ENCODE data around the gene SH2D2A.

SH2D2A gene

GRCh38 chr1:156816561-156817328 lies at the start of gene SH2D2A:
Gene SH2D2A, minus strand, starts transcription at chr1:156816848. Its CDS starts 140 bp downstream, at chr1:156816708.
- DNase-seq (ENCODE audit: low read depth, low spot score): peak; percentile 89

DNA sequence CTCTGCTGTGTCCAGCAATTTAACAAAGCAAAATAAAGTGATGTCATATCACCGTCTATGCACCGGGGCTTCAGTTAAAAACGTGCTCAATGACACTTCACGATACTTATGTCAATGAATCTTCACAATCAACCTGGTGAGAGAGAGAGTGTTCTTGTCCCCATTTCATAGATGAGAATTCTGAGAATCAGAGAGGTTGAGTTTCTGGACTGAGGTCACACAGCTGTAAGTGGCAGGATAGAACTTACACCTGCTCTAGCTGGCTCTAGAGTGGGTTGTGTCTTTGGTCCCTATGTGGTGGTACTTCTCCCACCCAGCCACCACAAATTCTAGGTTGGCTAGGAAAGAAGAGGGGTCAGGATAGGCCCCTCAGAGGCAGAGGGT lies 49.2 kb upstream of the SH2D2A start:
- DNase-seq (ENCODE audit: low read depth, low spot score): no peak

- DNase-seq (ENCODE audit: low read depth, low spot score): no peak
Measured at GRCh38 chr1:156865258-156865657, 48.6 kb upstream of the SH2D2A start.

GRCh38 chr1:156864796-156865195 lies 48.1 kb upstream of the SH2D2A start:
- no peak for DNase-seq (ENCODE audit: low read depth, low spot score)

- DNase-seq (ENCODE audit: low read depth, low spot score): no peak
Measured at GRCh38 chr1:156863631-156864030, 47.0 kb upstream of the SH2D2A start.

- DNase-seq (ENCODE audit: low read depth, low spot score): no peak
Measured at GRCh38 chr1:156862997-156863599, 46.5 kb upstream of the SH2D2A start.

DNA sequence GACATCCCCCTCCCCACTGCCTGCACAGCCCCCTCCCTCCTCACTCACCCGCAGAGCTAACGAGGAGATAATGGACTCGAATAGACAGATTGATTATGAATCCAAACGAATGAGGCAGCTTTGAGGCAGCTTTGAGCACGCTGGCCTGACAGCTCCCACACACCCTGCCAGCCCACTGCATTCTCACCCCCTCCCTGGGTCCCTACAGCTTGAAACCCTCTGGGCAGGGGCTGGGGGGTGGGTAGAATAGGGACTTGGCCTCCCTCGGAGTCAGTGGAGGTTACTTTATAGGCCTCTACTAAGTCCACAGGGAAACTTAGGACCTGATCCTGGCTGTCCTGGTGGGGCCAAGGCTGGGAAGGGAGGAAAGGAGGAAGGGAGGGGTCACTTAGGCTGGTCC lies 45.9 kb upstream of the SH2D2A start:
- DNase-seq (ENCODE audit: low read depth, low spot score): no peak

GRCh38 chr1:156860628-156861423 lies 44.2 kb upstream of the SH2D2A start, which contains the start of gene NTRK1:
Gene NTRK1, plus strand, starts transcription at chr1:156860865. Its CDS starts 70 bp downstream, at chr1:156860935.
- no peak for DNase-seq (ENCODE audit: low read depth, low spot score)

DNA sequence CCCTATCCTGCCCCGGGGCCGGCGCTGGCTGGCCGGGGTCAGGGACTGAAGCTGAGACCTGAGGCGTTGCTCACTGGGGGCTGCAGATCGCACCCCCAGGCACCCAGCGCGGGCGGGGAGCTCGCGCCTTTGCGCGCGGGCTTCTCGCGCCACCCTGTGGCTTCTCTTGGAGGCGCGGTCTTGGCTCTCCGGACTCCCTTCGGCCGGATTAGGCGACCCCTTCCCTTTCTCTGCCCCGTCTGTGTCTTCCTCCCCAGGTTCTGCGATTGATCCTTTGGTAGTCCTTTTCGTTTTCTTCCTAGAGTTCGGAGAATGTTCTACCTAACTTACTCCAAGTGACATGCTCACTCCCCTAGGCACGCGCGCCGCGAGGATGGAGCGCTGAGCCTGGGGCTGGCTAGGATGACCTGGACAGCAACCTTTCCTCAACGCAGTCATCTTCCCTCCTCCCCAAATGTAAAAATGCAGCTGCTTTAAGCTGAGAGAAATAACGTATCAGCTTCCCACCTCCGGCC lies 43.5 kb upstream of the SH2D2A start:
- no peak for DNase-seq (ENCODE audit: low read depth, low spot score)

DNA sequence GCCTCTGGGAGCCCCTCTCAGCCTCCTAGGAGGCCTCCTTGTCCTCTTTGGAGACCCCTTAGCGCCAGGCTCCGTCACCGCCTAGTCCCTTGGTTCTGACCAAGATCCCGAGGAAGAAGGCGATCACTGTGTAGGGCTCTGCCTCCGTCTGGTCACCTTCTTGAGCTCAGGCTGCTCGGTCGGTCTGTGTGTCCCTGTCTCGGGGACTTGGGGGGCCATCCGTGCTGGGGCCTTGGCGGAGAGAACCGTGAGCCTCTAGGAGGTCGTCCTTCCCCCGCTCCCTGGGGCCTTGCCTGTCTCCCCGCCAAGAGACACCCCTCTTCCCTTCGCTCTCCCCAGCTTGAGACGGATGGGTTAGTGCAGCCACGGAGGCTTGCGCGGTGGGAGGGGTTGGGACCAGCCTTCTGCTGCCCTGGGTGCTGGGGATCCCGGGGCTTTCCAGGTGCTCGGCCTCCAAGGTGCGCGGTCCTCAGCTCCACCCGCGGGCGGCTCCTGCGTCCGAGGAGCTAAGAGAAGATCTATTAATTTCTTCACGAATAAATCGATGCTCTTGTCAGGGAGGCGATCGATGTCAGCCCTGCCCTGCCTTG lies 43.0 kb upstream of the SH2D2A start:
- DNase-seq (ENCODE audit: low read depth, low spot score): no peak

GRCh38 chr1:156858959-156859522 lies 42.4 kb upstream of the SH2D2A start, which contains the start of gene INSRR:
Gene INSRR, minus strand, starts transcription at chr1:156859117. Its CDS starts 496 bp downstream, at chr1:156858621.
- no peak for DNase-seq (ENCODE audit: low read depth, low spot score)

DNA sequence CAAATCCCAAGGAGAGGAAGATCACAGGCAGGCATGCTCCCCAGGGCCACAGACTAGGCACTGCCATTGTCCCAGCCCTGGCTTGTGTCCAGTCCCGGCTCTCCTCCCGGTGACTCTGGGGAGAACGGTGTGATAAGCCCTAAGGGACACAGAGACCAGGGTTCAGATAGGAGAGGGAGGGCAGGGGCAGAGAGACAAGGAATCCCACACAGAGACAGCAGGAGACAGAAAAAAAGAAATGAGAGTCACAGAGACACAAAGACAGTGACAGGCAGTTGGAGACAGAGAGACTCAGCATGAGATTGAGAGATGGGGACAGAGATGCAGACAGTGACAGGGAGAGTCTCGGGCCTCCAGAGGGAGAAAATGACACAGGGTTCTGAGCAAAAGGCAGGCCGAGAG lies 41.9 kb upstream of the SH2D2A start:
- no peak for DNase-seq (ENCODE audit: low read depth, low spot score)

- no peak for DNase-seq (ENCODE audit: low read depth, low spot score)
Measured at GRCh38 chr1:156857532-156857931, 40.9 kb upstream of the SH2D2A start.

GRCh38 chr1:156856282-156856785 lies 39.7 kb upstream of the SH2D2A start:
- DNase-seq (ENCODE audit: low read depth, low spot score): no peak

- DNase-seq (ENCODE audit: low read depth, low spot score): no peak
Measured at GRCh38 chr1:156854634-156855033, 38.0 kb upstream of the SH2D2A start.

DNA sequence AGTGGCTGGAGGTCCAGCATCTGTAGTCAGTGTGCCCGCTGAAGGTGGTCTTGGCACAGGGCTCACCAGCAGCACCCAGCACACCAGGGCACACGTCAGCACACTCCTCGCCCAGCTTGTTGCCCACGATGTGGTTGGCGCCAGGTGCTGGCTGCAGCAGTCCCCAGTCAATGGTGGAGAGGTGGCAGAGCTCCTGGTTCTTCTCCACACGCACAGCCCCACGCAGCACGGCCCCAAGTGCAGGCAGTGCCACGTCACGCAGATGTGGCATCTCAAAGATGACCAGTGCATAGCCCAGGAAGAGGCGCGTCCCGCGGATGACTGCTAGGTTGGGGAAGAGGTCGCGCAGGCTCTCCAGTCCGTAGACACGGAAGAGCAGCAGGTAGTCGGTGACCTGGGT lies 37.1 kb upstream of the SH2D2A start:
- no peak for DNase-seq (ENCODE audit: low read depth, low spot score)

DNA sequence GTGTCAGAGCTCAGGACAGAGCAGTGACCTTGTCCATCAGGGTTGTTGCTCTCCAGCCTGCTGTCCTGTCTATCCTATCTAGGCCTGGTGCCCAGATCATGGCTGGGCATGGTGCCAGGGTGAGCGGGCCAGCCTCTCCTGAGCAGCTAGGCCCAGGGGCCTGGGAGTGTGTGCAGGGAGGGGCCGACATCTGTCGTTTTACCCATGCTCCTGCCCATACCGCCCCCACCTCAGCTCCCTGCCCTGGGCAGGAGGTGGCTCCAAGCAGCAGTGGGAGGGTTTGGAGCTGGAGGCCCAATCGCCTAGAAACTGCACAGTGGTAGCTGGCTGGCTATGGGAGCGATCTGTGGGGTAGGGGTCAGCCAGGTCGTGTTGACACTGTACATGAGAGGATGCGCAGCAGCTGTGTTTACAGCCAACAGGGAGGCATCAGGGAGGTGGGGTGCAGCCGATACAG lies 35.8 kb upstream of the SH2D2A start:
- DNase-seq (ENCODE audit: low read depth, low spot score): no peak

DNA sequence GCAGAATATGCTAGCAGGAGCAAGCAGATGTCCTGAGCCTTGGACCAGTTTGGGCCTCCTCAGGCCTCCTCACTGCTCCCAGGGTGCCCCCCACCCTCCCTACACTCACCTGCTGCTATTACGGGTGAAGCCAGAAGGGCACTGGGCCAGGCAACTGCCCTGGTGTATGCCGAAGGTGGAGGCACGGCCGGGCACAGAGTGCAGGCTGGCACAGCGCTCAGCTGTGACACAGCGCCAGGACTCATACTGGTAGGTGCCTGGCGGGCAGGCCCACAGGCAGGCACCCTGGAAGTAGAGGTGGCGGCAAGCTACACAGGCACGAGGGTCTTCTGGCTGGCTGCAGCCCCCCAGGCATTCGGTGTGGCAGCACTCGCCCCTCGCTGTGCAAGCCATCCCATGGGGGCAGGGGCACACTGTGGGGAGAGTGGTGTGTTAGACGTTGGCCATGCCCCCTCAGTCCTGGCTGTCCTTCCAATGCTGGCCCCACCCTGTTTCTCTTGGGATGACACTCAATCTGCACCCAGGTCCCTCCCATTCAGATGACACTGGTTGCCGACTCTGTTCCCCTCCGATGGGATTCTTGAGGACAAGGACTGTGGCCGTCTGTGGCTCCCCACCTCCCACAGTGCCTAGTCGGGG lies 35.2 kb upstream of the SH2D2A start:
- DNase-seq (ENCODE audit: low read depth, low spot score): no peak

DNA sequence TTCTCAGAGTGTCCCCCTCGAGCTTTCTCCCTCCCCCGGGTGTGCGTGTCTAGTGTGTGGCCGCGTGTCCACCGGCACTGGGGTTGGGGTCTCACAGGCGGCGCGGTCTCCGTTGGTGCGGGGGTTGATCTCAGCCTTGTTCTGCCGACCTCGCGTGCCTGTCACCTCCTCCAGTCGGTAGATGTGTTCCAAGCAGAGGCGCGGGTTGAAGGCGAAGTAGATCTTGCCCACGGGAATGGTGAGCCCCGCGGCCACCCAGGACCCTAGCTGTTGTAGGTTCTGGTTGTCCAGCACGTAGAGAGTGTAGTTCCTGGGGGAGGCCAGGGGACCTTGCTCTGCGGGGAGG lies 32.5 kb upstream of the SH2D2A start:
- no peak for DNase-seq (ENCODE audit: low read depth, low spot score)

GRCh38 chr1:156848461-156849150 lies 32.0 kb upstream of the SH2D2A start:
- peak; percentile 12 for DNase-seq (ENCODE audit: low read depth, low spot score)

Data from activated naive CD8-positive, alpha-beta T cell treated with anti-CD3 and anti-CD28 coated beads, Interleukin-2, amount 50 U/mL, for 16 hours (primary cell).